CD4-positive, alpha-beta T cell treated with Interleukin-1 beta for 1 hour (primary cell): ENCODE results near the gene TMED1.
A peak's percentile ranks its signal among the peaks of the same experiment; 100 is the strongest.

Experiments
- DNase-seq, 2 donors: peaks; one replicate each; pipeline ENCODE4 v3.0.0-alpha.2; 2020 to 2022

TMED1 gene

GRCh38 chr19:10830931-10831779 is 4.9 kb downstream of the TMED1 start:
- no peak for DNase-seq

GRCh38 chr19:10830370-10830769 is 5.6 kb downstream of the TMED1 start:
- no peak for DNase-seq

- no peak for DNase-seq
These were observed 6.0 kb downstream of the TMED1 start for GRCh38 chr19:10829967-10830366.

GRCh38 chr19:10828981-10829821 is 6.8 kb downstream of the TMED1 start:
- DNase-seq, result no peak

GRCh38 chr19:10826846-10827245 is 9.2 kb downstream of the TMED1 start:
- no peak for DNase-seq

- DNase-seq, result no peak
These were observed 9.8 kb downstream of the TMED1 start for GRCh38 chr19:10826231-10826630.

GRCh38 chr19:10823690-10824089 is 12.3 kb downstream of the TMED1 start:
- no peak for DNase-seq

- no peak for DNase-seq
These were observed 15.8 kb downstream of the TMED1 start for GRCh38 chr19:10820173-10820572.

GRCh38 chr19:10819124-10820060 is 16.6 kb downstream of the TMED1 start:
- DNase-seq, result no peak

- DNase-seq, result no peak
These were observed 17.5 kb downstream of the TMED1 start for GRCh38 chr19:10818301-10819123.

GRCh38 chr19:10817291-10818038 is 18.5 kb downstream of the TMED1 start:
- DNase-seq, result no peak

- DNase-seq, result no peak
These were observed 19.3 kb downstream of the TMED1 start for GRCh38 chr19:10816691-10817090.

GRCh38 chr19:10815969-10816644 is 19.9 kb downstream of the TMED1 start:
- DNase-seq, result no peak

- DNase-seq, result peak; percentile 26 to 33
These were observed 20.9 kb downstream of the TMED1 start for GRCh38 chr19:10815007-10815536.

- DNase-seq, result peak; percentile 28 to 63
These were observed 23.1 kb downstream of the TMED1 start for GRCh38 chr19:10812902-10813404.

- DNase-seq, result no peak
These were observed 23.8 kb downstream of the TMED1 start for GRCh38 chr19:10812196-10812595.

- DNase-seq, result no peak
These were observed 24.5 kb downstream of the TMED1 start for GRCh38 chr19:10811391-10812111.

GRCh38 chr19:10809651-10810285 is 26.2 kb downstream of the TMED1 start:
- DNase-seq, result peak in 1 of 2 donors; percentile 51
